ENCODE data around the gene PRDM12. TPM values are rescaled to one million over a fixed set of nuclear protein-coding genes. Genes with fewer than 3 reads are reported as not detected.

PRDM12 gene
- total RNA-seq, 1 donor from 2014 or later, result 0.21 TPM

DNA sequence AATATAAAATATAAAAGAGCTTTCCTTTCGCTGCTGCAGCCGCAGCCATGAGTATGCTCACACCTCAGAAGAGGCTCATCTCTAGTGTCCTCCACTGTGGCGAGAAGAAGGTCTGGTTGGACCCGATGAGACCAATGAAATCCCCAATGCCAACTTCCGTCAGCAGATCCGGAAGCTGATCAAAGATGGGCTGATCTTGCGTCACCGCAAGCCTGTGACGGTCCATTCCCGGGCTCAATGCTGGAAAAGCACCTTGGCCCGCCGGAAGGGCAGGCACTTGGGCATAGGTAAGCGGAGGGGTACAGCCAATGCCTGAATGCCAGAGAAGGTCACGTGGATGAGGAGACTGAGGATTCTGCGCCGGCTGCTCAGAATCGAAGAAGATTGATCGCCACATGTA, 12.6 kb upstream of the PRDM12 start:
- no peaks in the 10 kb centered on the region for H3K9me3 Mint-ChIP-seq
- no peaks in the 10 kb centered on the region for H3K4me1 Mint-ChIP-seq
- H3K36me3 Mint-ChIP-seq (ENCODE audit: low read depth), result no peaks in the 10 kb centered on the region
- H3K4me3 Mint-ChIP-seq, result no peak overlapping the region
- intact Hi-C loops (cut with micrococcal nuclease), result no loop called here
- DNase-seq, result no peak
- H3K27me3 Mint-ChIP-seq, result peaks cover 16% of the 10 kb centered on the region
- H3K27ac Mint-ChIP-seq, result no peak overlapping the region

- no peak for DNase-seq
- Mint-ChIP-seq H3K4me1 (no peaks in the 10 kb centered on the region), H3K36me3 (ENCODE audit: low read depth) (no peaks in the 10 kb centered on the region), H3K9me3 (no peaks in the 10 kb centered on the region), H3K27ac (no peak overlapping the region), H3K27me3 (peaks cover 38% of the 10 kb centered on the region), H3K4me3 (no peak overlapping the region)
- intact Hi-C loops (cut with micrococcal nuclease), result no loop called here
Measured at GRCh38 chr9:130654879-130655278, 9.5 kb upstream of the PRDM12 start.

GRCh38 chr9:130658893-130659698, 5.3 kb upstream of the PRDM12 start:
- Mint-ChIP-seq H3K36me3 (ENCODE audit: low read depth) (no peaks in the 10 kb centered on the region), H3K4me1 (peaks cover 5% of the 10 kb centered on the region), H3K4me3 (no peak overlapping the region), H3K27ac (no peak overlapping the region), H3K9me3 (no peaks in the 10 kb centered on the region), H3K27me3 (peaks cover 59% of the 10 kb centered on the region)
- DNase-seq, result no peak
- intact Hi-C loops (cut with micrococcal nuclease), result no loop called here

GRCh38 chr9:130659699-130660248, 4.6 kb upstream of the PRDM12 start:
- Mint-ChIP-seq H3K4me1 (peaks cover 7% of the 10 kb centered on the region), H3K27ac (peak overlapping the region; percentile 67), H3K9me3 (no peaks in the 10 kb centered on the region), H3K4me3 (no peak overlapping the region), H3K27me3 (peaks cover 61% of the 10 kb centered on the region), H3K36me3 (ENCODE audit: low read depth) (no peaks in the 10 kb centered on the region)
- DNase-seq, result no peak
- intact Hi-C loops (cut with micrococcal nuclease), result no loop called here

DNA sequence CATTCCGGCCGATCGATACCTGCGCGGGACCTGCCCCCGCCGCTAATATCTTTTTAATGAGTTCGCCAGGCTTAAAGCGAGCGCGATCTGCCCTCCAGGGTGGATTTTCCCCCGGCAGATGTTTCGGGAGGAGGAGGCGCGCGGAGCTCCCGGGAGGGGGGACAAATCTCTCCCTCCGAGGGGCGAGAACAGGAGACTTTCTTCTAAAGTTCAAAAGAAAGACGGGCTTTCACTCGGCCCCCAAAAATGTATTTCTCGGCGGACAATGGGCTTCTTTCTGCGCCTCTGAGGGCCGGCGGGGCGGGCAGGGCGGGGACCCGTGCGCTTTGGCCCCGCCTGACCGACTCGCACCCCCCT, 4.1 kb upstream of the PRDM12 start:
- DNase-seq, result no peak
- Mint-ChIP-seq H3K36me3 (ENCODE audit: low read depth) (peaks cover under 1% of the 10 kb centered on the region), H3K9me3 (no peaks in the 10 kb centered on the region), H3K27me3 (peaks cover 59% of the 10 kb centered on the region), H3K4me3 (no peak overlapping the region), H3K4me1 (peaks cover 7% of the 10 kb centered on the region), H3K27ac (no peak overlapping the region)
- intact Hi-C loops (cut with micrococcal nuclease), result no loop called here

GRCh38 chr9:130660683-130661450, 3.5 kb upstream of the PRDM12 start:
- no peak overlapping the region for H3K27ac Mint-ChIP-seq
- no peak for DNase-seq
- peaks cover 3% of the 10 kb centered on the region for H3K36me3 Mint-ChIP-seq (ENCODE audit: low read depth)
- intact Hi-C loops (cut with micrococcal nuclease), result no loop called here
- H3K4me1 Mint-ChIP-seq, result peaks cover 10% of the 10 kb centered on the region
- H3K4me3 Mint-ChIP-seq, result no peak overlapping the region
- H3K27me3 Mint-ChIP-seq, result peaks cover 58% of the 10 kb centered on the region
- H3K9me3 Mint-ChIP-seq, result no peaks in the 10 kb centered on the region

GRCh38 chr9:130661451-130662098, 2.8 kb upstream of the PRDM12 start:
- peaks cover 3% of the 10 kb centered on the region for H3K36me3 Mint-ChIP-seq (ENCODE audit: low read depth)
- H3K9me3 Mint-ChIP-seq, result no peaks in the 10 kb centered on the region
- peaks cover 10% of the 10 kb centered on the region for H3K4me1 Mint-ChIP-seq
- DNase-seq, result no peak
- H3K27me3 Mint-ChIP-seq, result peaks cover 59% of the 10 kb centered on the region
- intact Hi-C loops (cut with micrococcal nuclease), result no loop called here
- no peak overlapping the region for H3K27ac Mint-ChIP-seq
- no peak overlapping the region for H3K4me3 Mint-ChIP-seq

DNA sequence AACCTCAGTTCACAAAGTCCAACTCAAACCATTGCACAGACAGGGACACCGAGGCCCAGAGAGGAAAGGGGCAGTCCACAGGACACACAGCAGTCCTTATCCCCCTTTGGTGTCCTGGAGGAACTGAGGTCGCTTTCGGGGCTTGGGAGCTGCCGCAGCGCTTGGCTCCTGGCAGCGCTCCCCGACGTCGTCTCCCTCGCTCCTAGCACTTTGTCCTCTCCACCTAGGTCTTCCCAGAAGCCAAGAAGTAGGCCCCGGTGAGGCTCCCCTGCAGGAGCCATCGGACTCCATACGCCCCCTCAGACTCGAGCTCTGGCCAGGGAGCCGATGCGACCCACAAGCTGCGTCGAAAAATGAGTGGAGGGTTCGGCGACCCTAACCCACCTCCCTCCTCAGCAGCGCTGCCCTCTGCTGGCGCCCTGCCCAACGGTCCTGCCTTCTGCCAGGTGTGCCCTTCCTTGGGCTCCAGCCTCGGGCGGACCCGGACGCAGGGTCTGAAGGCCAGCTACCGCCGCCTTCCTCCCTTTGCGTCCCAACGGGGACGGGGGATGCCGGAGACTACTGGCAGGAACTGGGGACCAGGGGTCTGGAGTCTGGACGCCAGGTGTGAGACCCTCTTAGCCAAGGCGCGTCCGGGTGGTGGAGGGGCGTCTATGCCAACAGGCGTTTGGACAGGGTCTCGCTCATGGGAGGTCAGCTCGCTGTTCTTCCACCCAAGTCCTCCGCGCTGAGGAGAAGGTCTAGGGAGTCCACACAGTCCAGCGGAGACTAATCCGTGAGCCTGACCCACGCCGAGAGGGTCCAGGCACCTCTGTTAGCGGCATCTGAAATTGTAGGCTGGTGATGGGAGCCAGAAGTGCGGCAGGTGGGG, 2.1 kb upstream of the PRDM12 start:
- intact Hi-C loops (cut with micrococcal nuclease), result no loop called here
- Mint-ChIP-seq H3K4me1 (peaks cover 10% of the 10 kb centered on the region), H3K9me3 (no peaks in the 10 kb centered on the region), H3K27ac (no peak overlapping the region), H3K4me3 (peak overlapping the region; percentile 40), H3K36me3 (ENCODE audit: low read depth) (peaks cover 3% of the 10 kb centered on the region), H3K27me3 (peaks cover 58% of the 10 kb centered on the region)
- no peak for DNase-seq

GRCh38 chr9:130662970-130663257, 1.5 kb upstream of the PRDM12 start:
- intact Hi-C loops (cut with micrococcal nuclease), result no loop called here
- Mint-ChIP-seq H3K9me3 (no peaks in the 10 kb centered on the region), H3K27me3 (peaks cover 59% of the 10 kb centered on the region), H3K36me3 (ENCODE audit: low read depth) (peaks cover 3% of the 10 kb centered on the region), H3K27ac (no peak overlapping the region), H3K4me3 (peak overlapping the region; percentile 40), H3K4me1 (peaks cover 10% of the 10 kb centered on the region)
- DNase-seq, result no peak

- intact Hi-C loops (cut with micrococcal nuclease), result no loop called here
- no peak overlapping the region for H3K27ac Mint-ChIP-seq
- H3K27me3 Mint-ChIP-seq, result peaks cover 59% of the 10 kb centered on the region
- no peaks in the 10 kb centered on the region for H3K9me3 Mint-ChIP-seq
- no peak overlapping the region for H3K4me3 Mint-ChIP-seq
- no peak for DNase-seq
- H3K36me3 Mint-ChIP-seq (ENCODE audit: low read depth), result peaks cover 3% of the 10 kb centered on the region
- H3K4me1 Mint-ChIP-seq, result peaks cover 10% of the 10 kb centered on the region
Measured at GRCh38 chr9:130663258-130663976, 977 bp upstream of the PRDM12 start.

DNA sequence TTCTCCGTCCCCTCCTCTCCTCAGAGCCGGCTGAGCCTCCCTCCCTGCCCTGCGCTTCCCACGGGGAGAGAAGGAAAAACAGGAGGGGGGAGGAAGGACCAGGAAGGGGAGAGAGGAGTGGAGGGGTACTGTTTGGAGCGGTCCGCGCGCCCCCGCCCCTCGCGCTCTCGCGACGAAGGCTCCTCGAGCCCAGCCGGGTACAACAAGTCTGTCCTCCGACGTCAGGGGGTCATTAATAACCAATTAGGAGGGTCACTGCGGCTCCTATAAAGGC, 480 bp upstream of the PRDM12 start:
- intact Hi-C loops (cut with micrococcal nuclease), result no loop called here
- Mint-ChIP-seq H3K4me3 (no peak overlapping the region), H3K27ac (no peak overlapping the region), H3K27me3 (peaks cover 58% of the 10 kb centered on the region), H3K36me3 (ENCODE audit: low read depth) (peaks cover 3% of the 10 kb centered on the region), H3K4me1 (peaks cover 10% of the 10 kb centered on the region), H3K9me3 (no peaks in the 10 kb centered on the region)
- no peak for DNase-seq

DNA sequence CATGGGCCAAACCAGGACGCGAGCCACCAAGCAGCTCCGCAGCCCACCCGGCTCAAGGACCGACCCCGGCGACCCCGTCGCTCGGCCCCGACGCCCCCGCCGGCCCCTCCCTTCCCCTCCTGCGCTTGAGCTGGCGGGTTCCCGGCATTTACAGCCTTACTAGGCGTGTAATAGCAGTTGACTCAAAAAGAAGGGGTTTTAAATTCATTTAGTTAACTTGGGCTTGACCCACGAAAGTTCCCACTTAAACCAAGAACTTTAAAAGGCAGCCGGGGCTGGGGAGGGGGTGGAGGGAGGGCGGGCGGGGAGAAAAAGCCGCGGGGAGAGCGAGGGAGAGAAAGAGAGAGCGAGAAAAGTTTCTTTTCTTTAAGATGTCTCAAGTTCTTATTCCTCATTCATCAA, 636 bp downstream of the PRDM12 start:
- Mint-ChIP-seq H3K36me3 (ENCODE audit: low read depth) (peaks cover 3% of the 10 kb centered on the region), H3K4me3 (no peak overlapping the region), H3K27ac (peak overlapping the region; percentile 23), H3K9me3 (no peaks in the 10 kb centered on the region), H3K4me1 (peaks cover 10% of the 10 kb centered on the region), H3K27me3 (peaks cover 52% of the 10 kb centered on the region)
- DNase-seq, result no peak
- intact Hi-C loops (cut with micrococcal nuclease), result no loop called here

Measured in activated CD4-positive, alpha-beta T cell treated with anti-CD3 and anti-CD28 coated beads, Interleukin-2, amount 10 ng/mL, durations not matched to agents 24 days and 14 days (primary cell).